SK-N-SH (cell line): ENCODE results near the gene TMEM132D. TPM values are rescaled to one million over a fixed set of nuclear protein-coding genes. Genes with fewer than 3 reads are reported as not detected.

Experiments used
- CTCF ChIA-PET: fragments of 300-600, 350-600 bp; formaldehyde crosslinking; extraction: SDS; loops from one replicate; lab custom pipeline; 2021; lab: Yijun Ruan, JAX
- POLR2A ChIA-PET: fragments of 350-600 bp; sonication (Branson Sonifier 250); formaldehyde crosslinking; extraction: SDS; loops from one replicate; lab custom pipeline; 2020; ENCODE audit warnings: antibody characterized with exemption, inconsistent platforms; lab: Yijun Ruan, JAX
- DNase-seq: peaks from one replicate; pipeline ENCODE4 v3.0.0; 2012
- H2AFZ ChIP-seq: fragments of 200-600 bp; sonication (generic); 2 replicates; pipeline ENCODE4 v1.8.1; 2016; ENCODE audit warnings: antibody characterized with exemption, mild to moderate bottlenecking, low read depth
- H3F3A ChIP-seq: fragments of 200-600 bp; sonication (generic); replicated peaks from 2 replicates; pipeline ENCODE3; 2016; ENCODE audit warnings: antibody characterized with exemption, mild to moderate bottlenecking; ENCODE audit not compliant: insufficient read depth
- H3K27ac ChIP-seq, 2 experiments: fragments of 200-500 bp in 1 of 2; fragments of 200-600 bp in 1 of 2; sonication (Bioruptor generic) in 1 of 2; sonication (generic), shearing (Covaris generic) in 1 of 2; 2 replicates each; pipeline versions ENCODE4 v1.5.1 to v1.6.1; 2014 to 2016; ENCODE audit warnings: low read depth in 2 of 2, inconsistent platforms in 1 of 2, low read length in 1 of 2, mild to moderate bottlenecking in 1 of 2, mixed read lengths in 1 of 2
- H3K27me3 ChIP-seq: fragments of 200-600 bp; sonication (generic), shearing (Covaris generic); 2 replicates; pipeline ENCODE4 v1.6.1; 2016; ENCODE audit warnings: mixed run types; ENCODE audit not compliant: insufficient read depth
- H3K36me3 ChIP-seq, 2 experiments: fragments of 200-500 bp in 1 of 2; fragments of 200-600 bp in 1 of 2; sonication (Bioruptor generic) in 1 of 2; sonication (generic) in 1 of 2; replicated peaks in 1 of 2; 2 replicates each; pipeline versions ENCODE3 to v1.5.1; 2014 to 2016; ENCODE audit warnings: low read length in 1 of 2, mild to moderate bottlenecking in 1 of 2; ENCODE audit not compliant: insufficient read depth in 2 of 2, control insufficient read depth in 1 of 2
- H3K4me1 ChIP-seq, 2 experiments: fragments of 200-500 bp in 1 of 2; fragments of 200-600 bp in 1 of 2; sonication (Bioruptor generic) in 1 of 2; sonication (generic), shearing (Covaris generic) in 1 of 2; 2 replicates each; pipeline versions ENCODE4 v1.5.1 to v1.6.1; 2014 to 2016; ENCODE audit warnings: low read depth in 1 of 2, low read length in 1 of 2, mixed run types in 1 of 2; ENCODE audit not compliant: insufficient read depth in 2 of 2, control insufficient read depth in 1 of 2
- H3K4me2 ChIP-seq: fragments of 200-600 bp; sonication (generic), shearing (Covaris generic); 2 replicates; pipeline ENCODE4 v1.6.1; 2017; ENCODE audit warnings: mixed run types
- H3K4me3 ChIP-seq, 2 experiments: fragments of 200-500 bp in 1 of 2; fragments of 200-600 bp in 1 of 2; sonication (Bioruptor generic) in 1 of 2; sonication (generic), shearing (Covaris generic) in 1 of 2; 2 replicates each; pipeline versions ENCODE4 v1.5.1 to v1.8.1; 2014 to 2016; ENCODE audit warnings: low read depth in 2 of 2, inconsistent platforms in 1 of 2, low read length in 1 of 2, mild to moderate bottlenecking in 1 of 2, mixed read lengths in 1 of 2, moderate library complexity in 1 of 2
- H3K79me2 ChIP-seq: fragments of 200-600 bp; sonication (generic); 2 replicates; pipeline ENCODE4 v1.8.1; 2017; ENCODE audit warnings: mild to moderate bottlenecking; ENCODE audit not compliant: insufficient read depth
- H3K9ac ChIP-seq: fragments of 200-600 bp; sonication (generic); 2 replicates; pipeline ENCODE4 v1.6.1; 2017; ENCODE audit warnings: mixed run types
- H3K9me2 ChIP-seq: fragments of 200-600 bp; sonication (generic); 2 replicates; pipeline ENCODE4 v1.6.1; 2017; ENCODE audit warnings: mixed run types
- H3K9me3 ChIP-seq: fragments of 200-600 bp; sonication (generic); 2 replicates; pipeline ENCODE4 v1.6.1; 2017; ENCODE audit warnings: mixed run types, mild to moderate bottlenecking, moderate library complexity
- H4K20me1 ChIP-seq: fragments of 200-600 bp; sonication (generic); 2 replicates; pipeline ENCODE4 v1.6.1; 2017; ENCODE audit warnings: mild to moderate bottlenecking, mixed run types; ENCODE audit not compliant: insufficient read depth
- ELF1 ChIP-seq: IDR thresholded peaks from 2 replicates; pipeline ENCODE4 v1.4.0; 2012
- EZH2phosphoT487 ChIP-seq: fragments of 200-600 bp; sonication (generic); IDR thresholded peaks from 2 replicates; pipeline ENCODE4 v1.6.1; 2017; ENCODE audit warnings: low read depth, mixed run types, mild to moderate bottlenecking, antibody characterized with exemption, moderate library complexity, borderline replicate concordance
- FOSL2 ChIP-seq: IDR thresholded peaks from 2 replicates; pipeline ENCODE4 v1.4.0; 2012; ENCODE audit warnings: low read depth, mild to moderate bottlenecking, moderate library complexity, borderline replicate concordance
- FOXJ3 ChIP-seq: sonication (generic); formaldehyde crosslinking; IDR thresholded peaks from 2 replicates; pipeline ENCODE4 v1.5.1; 2020; ENCODE audit warnings: mild to moderate bottlenecking, missing genetic modification reagents
- FOXM1 ChIP-seq: IDR thresholded peaks from 2 replicates; pipeline ENCODE4 v1.4.0; 2012; ENCODE audit warnings: low read depth, mild to moderate bottlenecking
- GATA2 ChIP-seq: sonication (generic); formaldehyde crosslinking; IDR thresholded peaks from 2 replicates; pipeline ENCODE4 v1.5.0; 2020; ENCODE audit warnings: mild to moderate bottlenecking, missing genetic modification reagents
- JUND ChIP-seq: IDR thresholded peaks from 2 replicates; pipeline ENCODE4 v1.4.0; 2012
- NRF1 ChIP-seq: IDR thresholded peaks from 2 replicates; pipeline ENCODE4 v1.6.1; 2012; ENCODE audit warnings: low read depth, mild to moderate bottlenecking, low read length
- RXRA ChIP-seq: IDR thresholded peaks from 2 replicates; pipeline ENCODE4 v1.4.0; 2012; ENCODE audit warnings: low read depth, mild to moderate bottlenecking, borderline replicate concordance
- SIN3A ChIP-seq: IDR thresholded peaks from 2 replicates; pipeline ENCODE4 v1.6.1; 2012; ENCODE audit warnings: low read depth, mild to moderate bottlenecking, low read length, moderate library complexity, borderline replicate concordance
- SMC3 ChIP-seq: IDR thresholded peaks from 2 replicates; pipeline ENCODE4 v1.6.1; 2012; ENCODE audit warnings: low read depth, low read length, improper control_type of control experiment
- TAF1 ChIP-seq: IDR thresholded peaks from 2 replicates; pipeline ENCODE4 v1.6.1; 2012; ENCODE audit warnings: low read depth, mild to moderate bottlenecking, low read length, moderate library complexity, borderline replicate concordance
- YY1 ChIP-seq: IDR thresholded peaks from 2 replicates; pipeline ENCODE4 v1.4.0; 2012; ENCODE audit warnings: low read depth, mild to moderate bottlenecking
- WGBS: methylation state at CpG from one replicate; pipeline ENCODE4 v1.1.6; 2017; ENCODE audit warnings: low lambda C conversion rate; 5-methylcytosine and 5-hydroxymethylcytosine counted together
- polyA plus RNA-seq, 3 experiments: library from polyadenylated mRNA; depleted of rRNA; stranded (reverse); fragments of >200 nt; gene quantifications; 2 replicates each; pipeline ENCODE4 v1.2.3, GENCODE V29; 2012
- TF ChIP-seq, protein P1 (sequence below): IDR thresholded peaks from 2 replicates; pipeline ENCODE4 v1.4.0; 2012; ENCODE audit warnings: low read depth, borderline replicate concordance
- TF ChIP-seq, protein P2 (sequence below): IDR thresholded peaks from 2 replicates; pipeline ENCODE4; 2012
- TF ChIP-seq, protein P3 (sequence below): fragments of 200-600 bp; sonication (generic); IDR thresholded peaks from 2 replicates; pipeline ENCODE4 v1.6.1; 2017; ENCODE audit warnings: antibody characterized with exemption, mild to moderate bottlenecking, moderate library complexity
- TF ChIP-seq, protein P4 (sequence below): fragments of 150-350 bp; IDR thresholded peaks from 2 replicates; pipeline ENCODE4 v1.6.1; 2017; ENCODE audit warnings: antibody characterized with exemption, low read length, low read depth, borderline replicate concordance
- TF ChIP-seq, protein P5 (sequence below): fragments of 150-350 bp; IDR thresholded peaks from 2 replicates; pipeline ENCODE4 v1.6.1; 2016; ENCODE audit warnings: mild to moderate bottlenecking, low read depth, low read length

Gene TMEM132D
- polyA plus RNA-seq, 1 of the 3 experiments (the other 2 are of a cell fraction): not detected

DNA sequence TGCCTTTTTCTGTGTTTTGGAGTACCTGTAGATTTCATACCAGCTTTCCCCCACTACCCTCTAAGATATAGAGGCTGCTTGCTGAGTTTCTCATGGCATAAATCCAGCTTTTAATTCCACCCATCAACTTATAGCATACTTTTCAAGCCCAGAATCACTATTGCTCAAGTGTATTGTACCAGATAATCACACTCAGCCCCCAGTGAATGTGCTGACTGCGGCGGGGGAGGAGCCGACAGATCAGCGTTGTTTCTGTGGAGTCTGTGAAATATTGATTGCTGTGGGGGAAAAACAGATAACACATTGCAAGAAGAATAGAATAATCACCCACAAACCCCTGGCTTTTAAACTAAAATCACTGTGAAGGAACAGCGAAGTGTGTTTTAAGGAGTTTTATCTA lies 296.1 kb downstream of the TMEM132D start (continued):
- TF ChIP-seq, protein P1, sequence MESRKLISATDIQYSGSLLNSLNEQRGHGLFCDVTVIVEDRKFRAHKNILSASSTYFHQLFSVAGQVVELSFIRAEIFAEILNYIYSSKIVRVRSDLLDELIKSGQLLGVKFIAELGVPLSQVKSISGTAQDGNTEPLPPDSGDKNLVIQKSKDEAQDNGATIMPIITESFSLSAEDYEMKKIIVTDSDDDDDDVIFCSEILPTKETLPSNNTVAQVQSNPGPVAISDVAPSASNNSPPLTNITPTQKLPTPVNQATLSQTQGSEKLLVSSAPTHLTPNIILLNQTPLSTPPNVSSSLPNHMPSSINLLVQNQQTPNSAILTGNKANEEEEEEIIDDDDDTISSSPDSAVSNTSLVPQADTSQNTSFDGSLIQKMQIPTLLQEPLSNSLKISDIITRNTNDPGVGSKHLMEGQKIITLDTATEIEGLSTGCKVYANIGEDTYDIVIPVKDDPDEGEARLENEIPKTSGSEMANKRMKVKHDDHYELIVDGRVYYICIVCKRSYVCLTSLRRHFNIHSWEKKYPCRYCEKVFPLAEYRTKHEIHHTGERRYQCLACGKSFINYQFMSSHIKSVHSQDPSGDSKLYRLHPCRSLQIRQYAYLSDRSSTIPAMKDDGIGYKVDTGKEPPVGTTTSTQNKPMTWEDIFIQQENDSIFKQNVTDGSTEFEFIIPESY: no peak

DNA sequence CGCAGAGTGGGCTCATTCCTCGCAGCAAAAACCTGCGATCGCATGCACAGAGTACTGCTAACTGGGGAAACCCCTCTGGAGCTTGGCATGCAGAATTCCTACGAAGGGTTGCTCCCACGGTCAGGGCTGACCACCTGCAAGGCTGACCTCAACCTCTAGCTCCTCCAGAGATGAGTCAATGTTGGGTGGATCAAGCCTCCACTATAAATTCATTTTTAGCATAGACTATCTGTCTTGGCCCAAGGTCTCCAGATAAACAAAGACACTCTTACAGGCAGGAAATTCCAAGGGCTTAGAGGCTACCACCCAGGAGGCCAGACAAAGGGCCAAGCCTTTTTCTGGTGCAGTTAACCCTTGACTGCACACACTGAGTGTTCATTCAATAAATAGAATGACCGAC lies 296.5 kb downstream of the TMEM132D start:
- CTCF ChIA-PET: no interaction called here
- 49% methylated on average over 3 of the region's 7 CpGs for WGBS
- no peaks in the 10 kb centered on the region for H4K20me1 ChIP-seq
- no peak for DNase-seq
- POLR2A ChIA-PET: no interaction called here
- no peak overlapping the region for H2AFZ ChIP-seq
- H3F3A ChIP-seq: no peaks in the 10 kb centered on the region
- no peak for TF ChIP-seq FOXJ3
- TF ChIP-seq, protein P2, sequence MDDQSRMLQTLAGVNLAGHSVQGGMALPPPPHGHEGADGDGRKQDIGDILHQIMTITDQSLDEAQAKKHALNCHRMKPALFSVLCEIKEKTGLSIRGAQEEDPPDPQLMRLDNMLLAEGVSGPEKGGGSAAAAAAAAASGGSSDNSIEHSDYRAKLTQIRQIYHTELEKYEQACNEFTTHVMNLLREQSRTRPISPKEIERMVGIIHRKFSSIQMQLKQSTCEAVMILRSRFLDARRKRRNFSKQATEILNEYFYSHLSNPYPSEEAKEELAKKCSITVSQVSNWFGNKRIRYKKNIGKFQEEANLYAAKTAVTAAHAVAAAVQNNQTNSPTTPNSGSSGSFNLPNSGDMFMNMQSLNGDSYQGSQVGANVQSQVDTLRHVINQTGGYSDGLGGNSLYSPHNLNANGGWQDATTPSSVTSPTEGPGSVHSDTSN: no peak
- TF ChIP-seq, all 33 proteins: peak for 0
- no peak overlapping the region for H3K4me3 ChIP-seq
- H3K9ac ChIP-seq: no peak overlapping the region
- H3K4me1 ChIP-seq: no peaks in the 10 kb centered on the region
- no peaks in the 10 kb centered on the region for H3K36me3 ChIP-seq
- H3K79me2 ChIP-seq: no peaks in the 10 kb centered on the region
- H3K4me2 ChIP-seq: no peak overlapping the region
- no peaks in the 10 kb centered on the region for H3K27me3 ChIP-seq
- no peak overlapping the region for H3K27ac ChIP-seq
- no peaks in the 10 kb centered on the region for H3K9me2 ChIP-seq
- H3K9me3 ChIP-seq: no peaks in the 10 kb centered on the region

DNA sequence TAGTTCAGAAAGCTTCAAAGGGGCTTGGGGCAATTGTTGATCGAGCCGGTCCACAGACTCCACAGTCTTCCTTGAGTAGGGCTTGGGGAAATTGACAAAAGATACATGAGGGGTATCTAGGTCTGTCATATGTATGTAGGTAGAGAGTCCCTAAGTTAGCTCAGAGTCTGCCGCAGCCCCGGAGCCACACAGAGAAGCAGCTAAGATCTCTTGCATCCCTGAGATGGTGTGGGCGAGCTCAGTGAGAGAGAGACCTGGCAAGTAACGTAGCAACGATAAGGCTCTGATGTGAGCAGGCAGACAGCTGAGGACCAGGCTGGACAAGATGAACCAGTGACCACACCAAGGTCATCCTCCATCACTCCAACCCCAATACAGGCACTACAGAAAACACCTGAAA lies 297.6 kb downstream of the TMEM132D start:
- POLR2A ChIA-PET: no interaction called here
- no peak overlapping the region for H2AFZ ChIP-seq
- no peaks in the 10 kb centered on the region for H3K4me1 ChIP-seq
- DNase-seq: no peak
- H3K9me2 ChIP-seq: no peaks in the 10 kb centered on the region
- no peaks in the 10 kb centered on the region for H3K36me3 ChIP-seq
- H4K20me1 ChIP-seq: no peaks in the 10 kb centered on the region
- no peak overlapping the region for H3K4me2 ChIP-seq
- no peak overlapping the region for H3K9ac ChIP-seq
- TF ChIP-seq, protein P3, sequence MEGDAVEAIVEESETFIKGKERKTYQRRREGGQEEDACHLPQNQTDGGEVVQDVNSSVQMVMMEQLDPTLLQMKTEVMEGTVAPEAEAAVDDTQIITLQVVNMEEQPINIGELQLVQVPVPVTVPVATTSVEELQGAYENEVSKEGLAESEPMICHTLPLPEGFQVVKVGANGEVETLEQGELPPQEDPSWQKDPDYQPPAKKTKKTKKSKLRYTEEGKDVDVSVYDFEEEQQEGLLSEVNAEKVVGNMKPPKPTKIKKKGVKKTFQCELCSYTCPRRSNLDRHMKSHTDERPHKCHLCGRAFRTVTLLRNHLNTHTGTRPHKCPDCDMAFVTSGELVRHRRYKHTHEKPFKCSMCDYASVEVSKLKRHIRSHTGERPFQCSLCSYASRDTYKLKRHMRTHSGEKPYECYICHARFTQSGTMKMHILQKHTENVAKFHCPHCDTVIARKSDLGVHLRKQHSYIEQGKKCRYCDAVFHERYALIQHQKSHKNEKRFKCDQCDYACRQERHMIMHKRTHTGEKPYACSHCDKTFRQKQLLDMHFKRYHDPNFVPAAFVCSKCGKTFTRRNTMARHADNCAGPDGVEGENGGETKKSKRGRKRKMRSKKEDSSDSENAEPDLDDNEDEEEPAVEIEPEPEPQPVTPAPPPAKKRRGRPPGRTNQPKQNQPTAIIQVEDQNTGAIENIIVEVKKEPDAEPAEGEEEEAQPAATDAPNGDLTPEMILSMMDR: no peak
- no peak for TF ChIP-seq TAF1
- no peak for TF ChIP-seq EZH2phosphoT487
- no peak for TF ChIP-seq FOSL2
- TF ChIP-seq YY1: no peak
- TF ChIP-seq NRF1: no peak
- TF ChIP-seq, protein P4, sequence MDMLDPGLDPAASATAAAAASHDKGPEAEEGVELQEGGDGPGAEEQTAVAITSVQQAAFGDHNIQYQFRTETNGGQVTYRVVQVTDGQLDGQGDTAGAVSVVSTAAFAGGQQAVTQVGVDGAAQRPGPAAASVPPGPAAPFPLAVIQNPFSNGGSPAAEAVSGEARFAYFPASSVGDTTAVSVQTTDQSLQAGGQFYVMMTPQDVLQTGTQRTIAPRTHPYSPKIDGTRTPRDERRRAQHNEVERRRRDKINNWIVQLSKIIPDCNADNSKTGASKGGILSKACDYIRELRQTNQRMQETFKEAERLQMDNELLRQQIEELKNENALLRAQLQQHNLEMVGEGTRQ: no peak
- TF ChIP-seq ELF1: no peak
- TF ChIP-seq, protein P5, sequence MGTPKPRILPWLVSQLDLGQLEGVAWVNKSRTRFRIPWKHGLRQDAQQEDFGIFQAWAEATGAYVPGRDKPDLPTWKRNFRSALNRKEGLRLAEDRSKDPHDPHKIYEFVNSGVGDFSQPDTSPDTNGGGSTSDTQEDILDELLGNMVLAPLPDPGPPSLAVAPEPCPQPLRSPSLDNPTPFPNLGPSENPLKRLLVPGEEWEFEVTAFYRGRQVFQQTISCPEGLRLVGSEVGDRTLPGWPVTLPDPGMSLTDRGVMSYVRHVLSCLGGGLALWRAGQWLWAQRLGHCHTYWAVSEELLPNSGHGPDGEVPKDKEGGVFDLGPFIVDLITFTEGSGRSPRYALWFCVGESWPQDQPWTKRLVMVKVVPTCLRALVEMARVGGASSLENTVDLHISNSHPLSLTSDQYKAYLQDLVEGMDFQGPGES: no peak
- TF ChIP-seq GATA2 (CRISPR knock-in tag): no peak
- TF ChIP-seq RXRA: no peak
- TF ChIP-seq, protein P2: no peak
- TF ChIP-seq SMC3: no peak
- no peak for TF ChIP-seq FOXM1
- no peak for TF ChIP-seq JUND
- no peak for TF ChIP-seq SIN3A
- no peaks in the 10 kb centered on the region for H3F3A ChIP-seq
- H3K79me2 ChIP-seq: no peaks in the 10 kb centered on the region
- no peaks in the 10 kb centered on the region for H3K27me3 ChIP-seq
- no peaks in the 10 kb centered on the region for H3K9me3 ChIP-seq
- no peak overlapping the region for H3K4me3 ChIP-seq
- CTCF ChIA-PET: no interaction called here
- H3K27ac ChIP-seq: no peak overlapping the region
- WGBS: 25% methylated on average over 7 of the region's 7 CpGs
